ENCODE results near the gene BACH2. TPM values are rescaled to one million over a fixed set of nuclear protein-coding genes. Genes with fewer than 3 reads are reported as not detected.
A peak's percentile ranks its signal among the peaks of the same experiment; 100 is the strongest.
"Not testable (repeated sequence)": the region's sequence is repeated elsewhere in the genome, so short reads cannot be mapped to it uniquely, and the experiment has no call there.

The BACH2 gene
- total RNA-seq, 2 experiments from 2014 or later, result 157 to 170 TPM

DNA sequence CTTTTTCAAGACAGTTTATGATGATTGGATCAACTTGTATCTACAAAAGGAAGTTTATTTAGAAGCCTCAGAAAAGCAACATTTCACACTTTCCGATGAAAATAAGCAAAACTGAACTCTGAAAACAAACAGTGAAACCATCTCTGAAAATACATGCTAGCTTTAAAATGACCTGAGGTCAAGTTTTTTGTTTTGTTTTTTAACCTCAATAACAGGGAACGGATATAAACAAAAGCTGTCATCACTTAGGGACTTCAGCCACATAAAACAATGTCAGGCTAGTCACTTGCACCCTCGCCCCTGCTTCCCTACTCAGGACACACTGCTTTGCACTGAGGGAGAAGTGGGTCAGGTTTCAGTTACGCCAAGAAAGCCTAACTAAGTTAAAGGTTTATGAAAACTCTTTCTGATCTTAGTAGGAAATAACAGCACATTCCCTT lies 11.6 kb downstream of the BACH2 start:
- Mint-ChIP-seq H3K4me1 (ENCODE audit: low read depth) (peaks cover 91% of the 10 kb centered on the region), H3K9me3 (peaks cover 2% of the 10 kb centered on the region), H3K27ac (peak overlapping the region; percentile 91), H3K36me3 (ENCODE audit: low read depth) (peaks cover 60% of the 10 kb centered on the region), H3K27me3 (no peaks in the 10 kb centered on the region), H3K4me3 (peak overlapping the region; percentile 83)
- H3K4me3 ChIP-seq (ENCODE audit: low read length), result peak overlapping the region; percentile 54
- intact Hi-C loops (cut with DNase I, micrococcal nuclease), result loop anchor here in 1 of 2 experiments (2.0 to 5.0 kb wide), 3 partner anchors 18 to 66 kb away; no protein-coding TSS in a partner anchor
- peak in 2 of 14 experiments; percentile 35 to 47 for DNase-seq
- no peaks in the 10 kb centered on the region for H3K9me3 ChIP-seq (ENCODE audit: control insufficient read depth in 1 of 2, insufficient read depth in 1 of 2, low read length in 2 of 2)
- H3K36me3 ChIP-seq (ENCODE audit: insufficient read depth, low read length), result no peaks in the 10 kb centered on the region
- POLR2A ChIA-PET, result interaction anchor here (0.6 to 5.5 kb wide), 22 partner anchors 9 to 465 kb away, joined by 3 to 91 read pairs (median 4); partner anchors contain the start of genes BACH2 and MDN1
- no peak for TF ChIP-seq CTCF (IDR thresholded peaks at IDR 0.05)
- H3K27ac ChIP-seq (ENCODE audit: low read depth in 1 of 2, low read length in 2 of 2), result peak overlapping the region; percentile 12 to 80
- no peaks in the 10 kb centered on the region for H3K27me3 ChIP-seq (ENCODE audit: control insufficient read depth in 1 of 2, insufficient read depth in 2 of 2, low read length in 2 of 2)
- H3K4me1 ChIP-seq (ENCODE audit: insufficient read depth, low read length), result peaks cover 42% of the 10 kb centered on the region
- CTCF ChIA-PET, result interaction anchor here (0.8 to 3.3 kb wide), 4 partner anchors 11 to 345 kb away, joined by 3 to 26 read pairs (median 8); no protein-coding TSS in a partner anchor
- no peak for ATAC-seq (ENCODE audit: poor library complexity)

DNA sequence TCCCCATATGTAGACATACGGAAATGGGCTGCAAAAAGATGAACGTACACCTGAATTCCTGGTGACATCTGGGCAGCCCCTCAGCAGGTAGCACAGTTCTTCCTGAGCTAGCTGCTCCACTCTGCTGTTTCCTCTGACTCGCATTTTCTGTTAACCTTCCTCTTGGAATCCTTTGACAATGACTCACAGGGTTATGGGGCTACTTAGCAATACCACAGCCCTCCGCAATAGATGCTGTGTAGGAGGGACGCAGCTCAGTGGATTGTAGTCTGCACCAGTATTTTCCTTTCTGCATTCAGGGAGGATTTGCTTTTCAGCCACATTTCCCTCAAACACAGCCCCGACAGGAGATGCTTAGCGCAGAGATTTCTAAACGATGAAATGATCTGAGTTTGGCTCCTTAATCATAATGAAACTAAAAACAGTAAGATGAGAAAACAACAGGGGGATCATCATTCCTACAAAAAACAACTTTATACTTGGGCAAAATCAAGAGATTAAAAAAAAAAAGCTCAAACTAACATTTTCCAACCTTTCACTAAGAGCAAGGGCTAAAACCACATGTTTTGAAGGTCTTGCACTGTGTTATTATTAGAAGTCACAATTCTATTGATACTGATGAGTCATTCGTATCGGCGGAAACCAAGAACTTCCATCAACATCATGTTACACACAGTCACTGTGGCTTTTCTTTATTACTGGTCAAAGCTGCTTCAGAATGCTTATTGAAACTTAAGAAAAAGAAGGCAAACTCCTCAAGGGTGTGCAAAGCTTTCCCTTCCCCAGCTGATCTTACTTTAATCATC lies 12.2 kb downstream of the BACH2 start:
- ChIA-PET POLR2A (interaction anchor here (0.6 to 5.5 kb wide), 23 partner anchors 8 to 465 kb away, joined by 3 to 91 read pairs (median 4); partner anchors contain the start of genes BACH2 and MDN1), CTCF (interaction anchor here (0.6 to 3.3 kb wide), 4 partner anchors 11 to 344 kb away, joined by 3 to 26 read pairs (median 8); no protein-coding TSS in a partner anchor)
- peak overlapping the region; percentile 91 for H3K27ac Mint-ChIP-seq
- TF ChIP-seq CTCF (IDR thresholded peaks at IDR 0.05), result no peak
- H3K9me3 Mint-ChIP-seq, result peaks cover 2% of the 10 kb centered on the region
- H3K4me3 ChIP-seq (ENCODE audit: low read length), result peak overlapping the region; percentile 54
- peaks cover 56% of the 10 kb centered on the region for H3K36me3 Mint-ChIP-seq (ENCODE audit: low read depth)
- H3K27me3 Mint-ChIP-seq, result no peaks in the 10 kb centered on the region
- H3K27me3 ChIP-seq (ENCODE audit: control insufficient read depth in 1 of 2, insufficient read depth in 2 of 2, low read length in 2 of 2), result no peaks in the 10 kb centered on the region
- H3K9me3 ChIP-seq (ENCODE audit: control insufficient read depth in 1 of 2, insufficient read depth in 1 of 2, low read length in 2 of 2), result no peaks in the 10 kb centered on the region
- H3K27ac ChIP-seq (ENCODE audit: low read depth in 1 of 2, low read length in 2 of 2), result peak overlapping the region; percentile 38 to 80
- H3K4me1 Mint-ChIP-seq (ENCODE audit: low read depth), result peaks cover 89% of the 10 kb centered on the region
- peaks cover 42% of the 10 kb centered on the region for H3K4me1 ChIP-seq (ENCODE audit: insufficient read depth, low read length)
- intact Hi-C loops (cut with DNase I, micrococcal nuclease), result loop anchor here (1.0 to 5.0 kb wide), 6 partner anchors 10 to 332 kb away; no protein-coding TSS in a partner anchor
- peak overlapping the region; percentile 83 for H3K4me3 Mint-ChIP-seq
- DNase-seq (peak in 6 of 14 experiments; percentile 18 to 70 (median 52)), ATAC-seq (ENCODE audit: poor library complexity) (peak; percentile 54)
- H3K36me3 ChIP-seq (ENCODE audit: insufficient read depth, low read length), result no peaks in the 10 kb centered on the region

- H3K4me3 ChIP-seq (ENCODE audit: low read length); DNase-seq; H3K27me3 Mint-ChIP-seq; H3K27me3 ChIP-seq (ENCODE audit: control insufficient read depth in 1 of 2, insufficient read depth in 2 of 2, low read length in 2 of 2); H3K27ac ChIP-seq (ENCODE audit: low read depth in 1 of 2, low read length in 2 of 2); CTCF ChIA-PET; ATAC-seq (ENCODE audit: poor library complexity); H3K36me3 ChIP-seq (ENCODE audit: insufficient read depth, low read length); H3K9me3 ChIP-seq (ENCODE audit: control insufficient read depth in 1 of 2, insufficient read depth in 1 of 2, low read length in 2 of 2); H3K9me3 Mint-ChIP-seq: not testable (repeated sequence)
- Mint-ChIP-seq H3K27ac (peak overlapping the region; percentile 61), H3K4me3 (peak overlapping the region; percentile 74), H3K4me1 (ENCODE audit: low read depth) (peaks cover 86% of the 10 kb centered on the region), H3K36me3 (ENCODE audit: low read depth) (peaks cover 37% of the 10 kb centered on the region)
- H3K4me1 ChIP-seq (ENCODE audit: insufficient read depth, low read length), result peaks cover 38% of the 10 kb centered on the region
- POLR2A ChIA-PET, result interaction anchor here (0.6 to 1.0 kb wide), 2 partner anchors 8 to 168 kb away, joined by 3 to 4 read pairs; no protein-coding TSS in a partner anchor
- intact Hi-C loops (cut with DNase I, micrococcal nuclease), result loop anchor here (5.0 kb wide), 2 partner anchors 35 to 330 kb away; no protein-coding TSS in a partner anchor
These were observed 14.4 kb downstream of the BACH2 start for GRCh38 chr6:90282265-90282664.
